NCI-H524 (cell line): ENCODE results near the gene RNF175.

Experiments used
- DNase-seq, 2 experiments: peaks; one replicate each; lab custom pipeline; 2025; lab: John Stamatoyannopoulos, UW

RNF175 gene

GRCh38 chr4:153785910-153786721, 26.3 kb upstream of the RNF175 start:
- DNase-seq, result peak in 1 of 2 experiments; percentile 8

DNA sequence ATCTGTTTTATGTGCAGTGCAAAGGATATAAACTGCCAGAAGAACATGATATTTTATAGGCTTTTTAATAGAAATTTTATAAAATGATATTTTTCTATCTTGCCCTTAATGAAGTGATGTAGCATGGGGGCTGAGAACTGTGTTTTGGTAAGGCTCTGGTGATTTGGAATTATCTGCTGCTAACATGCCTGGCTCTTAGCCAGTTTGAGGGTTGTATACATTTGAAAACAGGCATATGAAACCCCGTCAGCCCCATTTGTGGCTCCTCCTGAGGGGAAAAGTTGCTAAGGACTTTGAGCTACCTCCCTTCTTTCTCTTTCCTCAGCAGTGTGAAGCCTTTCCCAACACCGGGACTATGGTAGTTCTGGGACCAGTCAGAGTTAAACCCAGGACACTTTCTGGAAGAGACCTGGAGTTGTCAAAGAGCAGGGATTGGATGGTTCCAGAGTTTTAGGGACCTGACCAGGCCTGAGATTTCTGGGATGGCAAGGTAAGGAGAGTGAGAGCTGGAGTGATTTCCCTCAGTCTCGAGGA, 24.4 kb upstream of the RNF175 start:
- no peak for DNase-seq

GRCh38 chr4:153782581-153782980, 22.8 kb upstream of the RNF175 start:
- DNase-seq, result no peak

- no peak for DNase-seq
Measured at GRCh38 chr4:153781717-153782416, 22.0 kb upstream of the RNF175 start.

- no peak for DNase-seq
Measured at GRCh38 chr4:153781280-153781679, 21.5 kb upstream of the RNF175 start.

DNA sequence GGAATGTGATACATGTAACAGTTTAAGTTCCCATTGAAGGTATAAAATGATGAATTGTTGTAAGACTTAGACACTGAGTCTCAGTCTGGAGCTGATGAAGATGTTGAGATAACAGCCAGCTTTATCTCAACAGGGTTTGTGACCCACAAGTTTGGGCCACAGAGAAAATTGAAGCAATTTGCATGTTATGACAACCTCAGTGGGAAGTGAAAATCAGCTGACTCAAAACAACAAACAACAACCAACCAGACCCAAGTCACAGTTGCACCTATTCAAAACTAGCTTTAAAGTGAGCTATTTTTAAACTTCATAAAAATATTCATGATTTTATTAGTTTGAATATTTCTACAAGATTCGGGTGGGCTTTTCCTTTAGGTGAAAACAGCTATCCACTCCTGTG, 21.1 kb upstream of the RNF175 start:
- no peak for DNase-seq

DNA sequence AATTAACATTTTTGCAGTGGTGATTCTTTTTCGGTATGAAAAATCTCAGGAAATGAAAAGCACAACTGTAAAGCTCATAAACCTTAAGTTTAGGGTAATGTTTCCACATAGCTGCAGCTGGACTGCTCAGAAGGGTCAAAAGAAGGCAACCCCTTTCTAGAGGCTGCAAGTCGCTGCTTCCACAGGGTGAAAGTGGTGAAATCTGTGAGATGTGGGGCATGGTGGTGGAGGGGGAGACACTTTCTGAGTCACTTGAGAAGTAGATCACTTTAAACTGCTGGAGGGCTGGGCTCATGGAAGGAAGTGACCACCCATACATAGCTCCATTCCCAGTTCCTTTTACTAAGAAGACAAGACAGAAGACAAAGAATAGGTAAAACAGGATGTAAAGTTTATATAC, 20.4 kb upstream of the RNF175 start:
- no peak for DNase-seq

GRCh38 chr4:153778383-153778782, 18.6 kb upstream of the RNF175 start:
- no peak for DNase-seq

- DNase-seq, result no peak
Measured at GRCh38 chr4:153777421-153777820, 17.6 kb upstream of the RNF175 start.

- no peak for DNase-seq
Measured at GRCh38 chr4:153776601-153777000, 16.8 kb upstream of the RNF175 start.

GRCh38 chr4:153773236-153773690, 13.4 kb upstream of the RNF175 start:
- DNase-seq, result no peak

- DNase-seq, result no peak
Measured at GRCh38 chr4:153771046-153771445, 11.2 kb upstream of the RNF175 start.

DNA sequence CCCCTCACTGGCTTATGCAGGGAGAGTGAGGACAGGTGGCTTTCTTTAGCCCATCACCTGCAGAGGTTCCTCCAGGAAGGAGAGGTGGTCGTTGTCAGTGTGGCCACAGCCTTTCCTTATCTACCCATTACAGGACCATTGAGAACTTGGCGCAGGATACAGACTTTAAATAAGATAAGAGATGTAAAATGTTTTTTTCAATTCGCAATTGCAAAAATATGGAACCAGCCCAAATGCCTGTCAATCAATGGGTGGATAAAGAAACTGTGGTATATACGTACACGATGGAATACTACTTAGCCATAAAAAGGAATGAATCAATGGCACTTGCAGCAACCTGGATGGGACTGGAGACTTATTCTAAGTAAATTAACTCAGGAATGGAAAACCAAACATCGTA, 6.9 kb upstream of the RNF175 start:
- DNase-seq, result no peak

DNA sequence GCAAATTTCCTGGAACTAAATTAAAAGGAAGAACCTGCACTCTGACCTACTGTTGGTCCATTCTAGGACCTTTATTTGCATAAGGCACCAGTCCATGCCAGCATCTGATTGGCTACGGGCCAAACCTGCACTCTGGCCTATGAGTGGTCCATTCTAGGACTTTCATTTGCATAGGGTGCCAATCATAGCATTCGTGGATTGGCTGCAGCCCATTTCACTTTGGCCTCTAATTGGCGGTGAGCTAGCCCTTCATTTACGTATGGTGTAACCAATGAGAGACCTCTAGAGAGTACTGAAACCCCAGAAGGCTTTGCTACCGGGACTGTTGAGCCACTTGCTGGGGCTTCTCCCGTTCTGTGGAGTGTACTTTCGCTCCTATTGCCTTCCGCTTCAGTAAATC, 6.1 kb upstream of the RNF175 start:
- DNase-seq, result no peak

GRCh38 chr4:153764601-153765368, 5.0 kb upstream of the RNF175 start:
- DNase-seq, result no peak

GRCh38 chr4:153763404-153763803, 3.6 kb upstream of the RNF175 start:
- DNase-seq, result no peak

GRCh38 chr4:153758688-153759406, 977 bp downstream of the RNF175 start:
- DNase-seq, result no peak

- DNase-seq, result no peak
Measured at GRCh38 chr4:153758136-153758535, 1.7 kb downstream of the RNF175 start.

DNA sequence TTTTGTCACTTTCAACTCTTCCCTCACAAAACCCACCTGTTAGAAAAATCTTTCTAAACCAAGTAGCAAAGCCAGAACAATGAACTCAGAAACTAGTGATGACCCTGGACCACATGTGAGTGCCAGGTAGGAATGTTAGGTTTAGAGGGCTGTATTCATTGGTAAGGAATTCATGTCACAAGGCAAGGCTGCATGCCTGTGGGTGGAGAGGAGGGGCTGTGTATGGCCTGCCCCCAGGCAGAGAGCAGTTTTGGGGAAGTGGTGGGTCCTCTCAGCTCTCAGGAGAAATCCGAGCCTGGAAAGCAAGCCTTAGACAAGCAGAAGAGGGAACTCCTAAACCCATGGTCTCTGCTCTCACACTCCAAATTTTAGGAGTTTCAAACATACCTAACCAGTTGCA, 2.4 kb downstream of the RNF175 start:
- no peak for DNase-seq

DNA sequence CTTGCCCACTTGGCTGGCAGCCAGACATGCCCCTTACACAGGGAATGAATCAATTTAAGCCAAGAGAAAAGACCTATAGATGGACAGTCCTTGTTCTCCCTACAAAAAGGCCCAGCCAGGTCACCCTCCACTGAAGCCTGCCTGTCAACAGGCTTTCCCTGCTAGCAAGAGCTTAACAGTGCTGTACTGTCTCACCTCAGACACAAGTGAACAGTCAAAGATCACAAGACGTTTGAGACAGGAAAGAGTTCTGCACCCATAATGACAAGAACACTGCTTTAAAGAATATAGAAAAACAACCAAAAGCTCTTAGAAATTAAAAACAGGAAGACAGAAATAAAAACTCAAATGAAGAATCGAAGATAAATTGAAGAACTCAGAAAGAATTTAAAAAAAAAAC, 4.6 kb downstream of the RNF175 start:
- DNase-seq, result no peak

DNA sequence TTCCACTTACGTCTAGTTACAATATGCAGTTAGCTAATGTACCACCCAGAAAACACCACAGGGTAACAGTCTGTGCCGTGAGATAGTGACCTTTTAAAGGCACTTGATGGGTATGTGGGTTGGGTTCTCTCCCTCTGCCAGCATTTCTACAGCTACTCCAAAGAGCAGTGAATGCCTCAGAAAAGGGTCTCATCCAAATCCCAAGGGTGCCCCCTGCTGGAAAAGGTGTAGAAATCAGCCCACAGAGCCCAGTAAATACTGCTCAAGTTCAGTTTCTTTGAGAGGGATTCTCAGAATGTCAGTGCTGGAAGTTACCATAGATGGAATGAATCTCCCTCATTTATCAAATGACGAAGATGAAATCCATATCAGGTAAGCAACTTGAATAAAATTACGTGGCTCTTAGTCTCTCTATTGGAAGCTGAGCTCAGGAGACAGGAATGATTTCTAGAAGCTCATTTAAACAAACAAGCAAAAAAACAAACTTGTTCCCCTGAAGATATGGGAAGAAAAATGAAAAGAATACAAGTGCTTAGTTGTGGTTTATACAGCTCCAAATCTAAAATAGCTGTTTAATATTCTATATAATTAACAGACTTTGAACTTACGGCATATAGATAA, 9.5 kb downstream of the RNF175 start:
- peak; percentile 38 to 69 for DNase-seq
